H1 (cell line): Measurements from ENCODE around the gene SLC2A8. TPM values are rescaled to one million over a fixed set of nuclear protein-coding genes. Genes with fewer than 3 reads are reported as not detected.

Experiments used
- CTCF ChIA-PET: fragments of 300-600 bp; sonication (Branson Sonifier 250); formaldehyde crosslinking; loops from one replicate; lab custom pipeline; 2021; ENCODE audit not compliant: partially characterized antibody; lab: Charles Lee
- POLR2A ChIA-PET: fragments of 300-600 bp; sonication (Branson Sonifier 250); formaldehyde crosslinking; loops from one replicate; lab custom pipeline; 2021; ENCODE audit warnings: inconsistent platforms; ENCODE audit not compliant: partially characterized antibody; lab: Charles Lee
- DNase-seq, 2 experiments: peaks; one replicate each; pipeline versions ENCODE4 v3.0.0 to v3.0.0-alpha.2; 2010 to 2022; ENCODE audit warnings: low spot score in 2 of 2, low read depth in 1 of 2, mixed read lengths in 1 of 2
- FAIRE-seq: peaks from 2 replicates; lab custom pipeline; 2011; peaks lifted over from hg19 to GRCh38; lab: Jason Lieb, UNC
- H2AFZ ChIP-seq: 2 replicates; pipeline ENCODE4 v1.8.1; 2012; ENCODE audit warnings: low read length, inconsistent platforms
- H2AK5ac ChIP-seq: 2 replicates; pipeline ENCODE4 v1.6.1; 2013; ENCODE audit warnings: low read depth, low read length
- H2BK120ac ChIP-seq: replicated peaks from 2 replicates; pipeline ENCODE3; 2013; ENCODE audit warnings: low read depth, low read length, inconsistent platforms
- H2BK12ac ChIP-seq: 2 replicates; pipeline ENCODE4 v1.6.1; 2013; ENCODE audit warnings: low read depth, low read length
- H2BK15ac ChIP-seq: 2 replicates; pipeline ENCODE4 v1.6.1; 2013; ENCODE audit warnings: low read length
- H2BK20ac ChIP-seq: 2 replicates; pipeline ENCODE4 v1.6.1; 2013; ENCODE audit warnings: low read length
- H2BK5ac ChIP-seq: 2 replicates; pipeline ENCODE4 v1.6.1; 2013; ENCODE audit warnings: low read depth, low read length
- H3K14ac ChIP-seq: 2 replicates; pipeline ENCODE4 v1.6.1; 2013; ENCODE audit warnings: inconsistent platforms; ENCODE audit not compliant: insufficient read length
- H3K18ac ChIP-seq: 2 replicates; pipeline ENCODE4 v1.6.1; 2013; ENCODE audit warnings: low read length; ENCODE audit errors: extremely low read depth
- H3K23ac ChIP-seq: 2 replicates; pipeline ENCODE4 v1.6.1; 2013; ENCODE audit warnings: inconsistent platforms; ENCODE audit not compliant: insufficient read length
- H3K23me2 ChIP-seq: 2 replicates; pipeline ENCODE4 v1.6.1; 2013; ENCODE audit warnings: low read depth, low read length
- H3K27ac ChIP-seq: 2 replicates; pipeline ENCODE4 v1.6.1; 2011; ENCODE audit warnings: low read depth, low read length, inconsistent platforms
- H3K27me3 ChIP-seq, 4 experiments: replicated peaks in 1 of 4; 1 replicate in 1 of 4; 2 replicates in 3 of 4; pipeline versions ENCODE4 v1.6.1 to v1.8.1; 2011 to 2013; ENCODE audit warnings: low read length in 3 of 4, mild to moderate bottlenecking in 3 of 4, inconsistent platforms in 2 of 4, mixed read lengths in 2 of 4, moderate library complexity in 1 of 4; ENCODE audit not compliant: control insufficient read depth in 3 of 4, insufficient read depth in 3 of 4; ENCODE audit errors: extremely low read depth in 1 of 4
- H3K36me3 ChIP-seq, 4 experiments: 2 replicates each; pipeline versions ENCODE4 v1.6.1 to v1.8.1; 2011 to 2013; ENCODE audit warnings: mild to moderate bottlenecking in 4 of 4, low read length in 3 of 4, moderate library complexity in 2 of 4, control low read depth in 1 of 4, inconsistent platforms in 1 of 4; ENCODE audit not compliant: insufficient read depth in 4 of 4, control insufficient read depth in 2 of 4
- H3K4ac ChIP-seq: replicated peaks from 2 replicates; pipeline ENCODE3; 2013; ENCODE audit warnings: low read length, low read depth, mixed read lengths, inconsistent platforms; ENCODE audit not compliant: insufficient read length
- H3K4me1 ChIP-seq, 4 experiments: replicated peaks in 1 of 4; 1 replicate in 1 of 4; 2 replicates in 3 of 4; pipeline versions ENCODE4 v1.6.1 to v1.8.1; 2011 to 2013; ENCODE audit warnings: low read length in 3 of 4, inconsistent platforms in 2 of 4, mixed read lengths in 1 of 4; ENCODE audit not compliant: insufficient read depth in 4 of 4, control insufficient read depth in 3 of 4
- H3K4me2 ChIP-seq, 2 experiments: 2 replicates each; pipeline versions ENCODE4 v1.6.1 to v1.8.1; 2011 to 2013; ENCODE audit warnings: low read depth in 2 of 2, low read length in 2 of 2, control low read depth in 1 of 2, inconsistent platforms in 1 of 2, mild to moderate bottlenecking in 1 of 2; ENCODE audit not compliant: insufficient read depth in 1 of 2
- H3K4me3 ChIP-seq, 4 experiments: fragments of 200-600, 300-600 bp in 1 of 4; sonication (generic), shearing (Covaris generic), sonication (Bioruptor Twin) in 1 of 4; 2 replicates each; pipeline versions ENCODE4 v1.5.1 to v1.8.1; 2011 to 2016; ENCODE audit warnings: low read length in 4 of 4, low read depth in 3 of 4, control low read depth in 2 of 4, inconsistent platforms in 2 of 4, mild to moderate bottlenecking in 2 of 4, mixed read lengths in 1 of 4, moderate library complexity in 1 of 4; ENCODE audit not compliant: insufficient read depth in 2 of 4; ENCODE audit errors: extremely low read depth in 1 of 4
- H3K56ac ChIP-seq: replicated peaks from 2 replicates; pipeline ENCODE3; 2013; ENCODE audit warnings: low read depth, mild to moderate bottlenecking, mixed read lengths, low read length, inconsistent platforms; ENCODE audit not compliant: insufficient read length
- H3K79me1 ChIP-seq: 2 replicates; pipeline ENCODE4 v1.6.1; 2013; ENCODE audit warnings: low read depth, low read length, control low read depth
- H3K79me2 ChIP-seq, 2 experiments: 2 replicates each; pipeline versions ENCODE4 v1.6.1 to v1.8.1; 2012 to 2013; ENCODE audit warnings: low read length in 2 of 2, mild to moderate bottlenecking in 2 of 2, inconsistent platforms in 1 of 2; ENCODE audit not compliant: insufficient read depth in 2 of 2, control insufficient read depth in 1 of 2
- H3K9ac ChIP-seq, 4 experiments: replicated peaks in 1 of 4; 1 replicate in 1 of 4; 2 replicates in 3 of 4; pipeline versions ENCODE4 v1.6.1 to v1.8.1; 2011 to 2013; ENCODE audit warnings: low read depth in 3 of 4, low read length in 3 of 4, control low read depth in 2 of 4, mild to moderate bottlenecking in 2 of 4, moderate library complexity in 2 of 4, inconsistent platforms in 1 of 4; ENCODE audit errors: extremely low read depth in 1 of 4
- H3K9me3 ChIP-seq, 2 experiments: 2 replicates each; pipeline versions ENCODE4 v1.6.1 to v1.8.1; 2012 to 2013; ENCODE audit warnings: mild to moderate bottlenecking in 2 of 2, moderate library complexity in 2 of 2, control low read depth in 1 of 2, inconsistent platforms in 1 of 2, low read depth in 1 of 2, low read length in 1 of 2, mixed read lengths in 1 of 2; ENCODE audit not compliant: insufficient read depth in 2 of 2
- H4K20me1 ChIP-seq, 2 experiments: replicated peaks in 1 of 2; 2 replicates each; pipeline versions ENCODE3 to v1.8.1; 2011 to 2013; ENCODE audit warnings: inconsistent platforms in 2 of 2, low read length in 2 of 2, mild to moderate bottlenecking in 1 of 2; ENCODE audit not compliant: insufficient read depth in 2 of 2, control insufficient read depth in 1 of 2
- H4K5ac ChIP-seq: 2 replicates; pipeline ENCODE4 v1.6.1; 2013; ENCODE audit warnings: low read length, low read depth, mixed read lengths, inconsistent platforms; ENCODE audit not compliant: insufficient read length
- H4K8ac ChIP-seq: 2 replicates; pipeline ENCODE4 v1.8.0; 2013; ENCODE audit warnings: mild to moderate bottlenecking, moderate library complexity, low read length, inconsistent platforms; ENCODE audit not compliant: insufficient read depth; ENCODE audit errors: extremely low read depth
- H4K91ac ChIP-seq: replicated peaks from 2 replicates; pipeline ENCODE3; 2013; ENCODE audit warnings: low read length, mixed read lengths, inconsistent platforms; ENCODE audit not compliant: insufficient read length
- ATF2 ChIP-seq: IDR thresholded peaks from 2 replicates; pipeline ENCODE4 v1.6.1; 2012; ENCODE audit warnings: low read length, inconsistent platforms
- CREB1 ChIP-seq: IDR thresholded peaks from 2 replicates; pipeline ENCODE4 v1.6.1; 2012; ENCODE audit warnings: inconsistent platforms
- CTBP2 ChIP-seq: IDR thresholded peaks from 2 replicates; pipeline ENCODE4 v1.7.0; 2011; ENCODE audit warnings: borderline replicate concordance, mild to moderate bottlenecking, moderate library complexity, mixed read lengths, low read length; ENCODE audit not compliant: insufficient read depth, insufficient read length
- EZH2 ChIP-seq: fragments of 200-600 bp; sonication (generic); IDR thresholded peaks from 2 replicates; pipeline ENCODE4 v1.7.1; 2012; ENCODE audit warnings: low read depth, mild to moderate bottlenecking, moderate library complexity, low read length, inconsistent platforms; ENCODE audit not compliant: severe bottlenecking
- GTF2F1 ChIP-seq: IDR thresholded peaks from 2 replicates; pipeline ENCODE4 v1.6.1; 2012; ENCODE audit warnings: low read depth, low read length, improper control_type of control experiment, borderline replicate concordance
- NANOG ChIP-seq: IDR thresholded peaks from 2 replicates; pipeline ENCODE4 v1.6.1; 2011; ENCODE audit warnings: low read length, low read depth, mild to moderate bottlenecking, inconsistent platforms; ENCODE audit not compliant: insufficient read depth, poor library complexity, severe bottlenecking
- POU5F1 ChIP-seq: IDR thresholded peaks from 2 replicates; pipeline ENCODE4 v1.6.1; 2011; ENCODE audit warnings: low read depth, mild to moderate bottlenecking, low read length, moderate library complexity
- RAD21 ChIP-seq, 2 experiments: IDR thresholded peaks in 1 of 2; conservative IDR thresholded peaks in 1 of 2; 2 replicates each; pipeline ENCODE4 v1.6.1; 2011; ENCODE audit warnings: low read depth in 2 of 2, low read length in 2 of 2, improper control_type of control experiment in 1 of 2, inconsistent platforms in 1 of 2, mild to moderate bottlenecking in 1 of 2, moderate library complexity in 1 of 2
- RFX5 ChIP-seq: IDR thresholded peaks from 2 replicates; pipeline ENCODE4 v1.6.1; 2011; ENCODE audit warnings: low read depth, low read length, improper control_type of control experiment, borderline replicate concordance
- SIX5 ChIP-seq: IDR thresholded peaks from 2 replicates; pipeline ENCODE4 v1.6.1; 2011; ENCODE audit warnings: mild to moderate bottlenecking, low read depth, low read length
- SP1 ChIP-seq: IDR thresholded peaks from 2 replicates; pipeline ENCODE4 v1.6.1; 2011; ENCODE audit warnings: low read depth, low read length
- TEAD4 ChIP-seq: IDR thresholded peaks from 2 replicates; pipeline ENCODE4 v1.6.1; 2012; ENCODE audit warnings: low read depth, low read length, inconsistent platforms, mixed read lengths
- whole genome bisulfite sequencing, 2 experiments: shearing (Covaris generic) in 1 of 2; methylation state at CpG; one replicate each; pipeline versions ENCODE4 v1.1.6 to v1.1.7; 2013 to 2015; ENCODE audit warnings: low lambda C conversion rate in 2 of 2, mixed read lengths in 2 of 2, inconsistent platforms in 1 of 2, low coverage in 1 of 2, missing lambda C conversion rate in 1 of 2; ENCODE audit not compliant: insufficient replicate concordance in 2 of 2, insufficient coverage in 1 of 2, insufficient read length in 1 of 2; ENCODE audit errors: extremely low coverage in 1 of 2, missing lambda C conversion rate in 1 of 2; 5-methylcytosine and 5-hydroxymethylcytosine counted together
- polyA plus RNA-seq, 7 experiments: library from polyadenylated mRNA; depleted of rRNA in 3 of 7; stranded (reverse) in 5 of 7; unstranded in 2 of 7; fragments of >200 nt in 5 of 7; fragments of 200-250 nt in 2 of 7; gene quantifications; 1 replicate in 5 of 7; 2 replicates in 1 of 7; 4 replicates in 1 of 7; pipeline versions ENCODE4 v1.2.1 to v1.2.3, GENCODE V29; 2011 to 2013; ENCODE audit warnings: missing spikeins in 2 of 7, mixed read lengths in 2 of 7
- total RNA-seq: library from RNA; stranded (reverse); fragmentation: NEBNext Ultra II Directional; extraction: Animal tissue kit (Norgen Biotek cat#: 25700); gene quantifications from 2 replicates; pipeline ENCODE4 v1.2.1, GENCODE V29; 2021

SLC2A8 gene
- total and polyA plus RNA-seq, 2 of the 8 experiments (the other 6 are each of a cell fraction or from before 2014, with no cell fraction given) = 24.6 to 36.4 TPM

DNA sequence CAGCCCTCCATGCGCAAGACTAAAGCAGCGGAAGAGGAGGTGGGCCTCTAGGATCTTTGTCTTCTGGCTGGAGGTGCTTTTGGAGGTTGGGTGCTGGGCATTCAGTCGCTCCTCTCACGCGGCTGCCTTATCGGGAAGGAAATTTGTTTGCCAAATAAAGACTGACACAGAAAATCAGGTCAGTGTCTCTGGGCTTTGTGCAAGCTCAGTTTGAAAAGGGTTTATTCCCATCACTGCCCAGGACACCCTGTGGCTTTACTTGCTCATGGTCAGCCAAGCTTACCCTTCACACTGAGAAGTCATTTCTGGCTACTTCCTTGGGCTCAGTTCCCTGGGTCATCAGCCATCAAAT is 10.5 kb downstream of the SLC2A8 start:
- Histone ChIP-seq H3K4me2 (no peak overlapping the region), H4K5ac (no peak overlapping the region), H2AFZ (no peak overlapping the region), H3K79me1 (no peaks in the 10 kb centered on the region), H3K27ac (no peak overlapping the region), H4K91ac (no peak overlapping the region), H3K18ac (no peak overlapping the region), H4K20me1 (peaks cover 0 to 7% of the 10 kb centered on the region in 2 experiments), H2BK20ac (no peak overlapping the region), H3K9ac (no peak overlapping the region), H3K4me1 (no peaks in the 10 kb centered on the region), H2BK12ac (no peak overlapping the region), H2BK5ac (0 out of 2 replicates have a peak overlapping the region, but pooled peaks have one; percentile 24), H3K56ac (no peak overlapping the region), H3K36me3 (peaks cover 2 to 13% (median 6%) of the 10 kb centered on the region in 4 experiments; a peak in 5 of 8 replicates), H4K8ac (no peak overlapping the region), H2BK120ac (no peak overlapping the region), H3K27me3 (no peaks in the 10 kb centered on the region), H3K23me2 (no peaks in the 10 kb centered on the region), H3K4me3 (no peak overlapping the region), H3K9me3 (no peaks in the 10 kb centered on the region), H3K4ac (no peak overlapping the region), H2AK5ac (no peak overlapping the region), H3K14ac (no peak overlapping the region), H3K79me2 (no peaks in the 10 kb centered on the region), H2BK15ac (no peak overlapping the region), H3K23ac (no peak overlapping the region)
- POLR2A ChIA-PET = interaction anchor here (1.9 to 2.0 kb wide), 2 partner anchors 10 to 40 kb away, joined by 6 to 8 read pairs; partner anchors contain the start of gene SLC2A8
- 87% methylated on average over 6 of the region's 6 CpGs; no CpG with 5 or more reads in 1 of the 2 experiments for WGBS, 2 experiments
- no peak for DNase-seq
- FAIRE-seq = no peak
- CTCF ChIA-PET = interaction anchor here (1.0 to 2.9 kb wide), 6 partner anchors 10 to 193 kb away, joined by 3 to 10 read pairs (median 4); partner anchors contain the start of gene SLC2A8
- TF ChIP-seq CTBP2 (no peak), TEAD4 (no peak), SP1 (no peak), POU5F1 (no peak), GTF2F1 (no peak), RAD21 (IDR thresholded peaks at IDR 0.05 in 1 of 2, conservative IDR thresholded peaks at IDR 0.05 in 1 of 2; ENCODE audit: low read depth in 2 of 2, low read length in 2 of 2) (no peak), SIX5 (no peak), CREB1 (no peak), RFX5 (no peak), ATF2 (no peak), EZH2 (no peak), NANOG (no peak)
